ENCODE data around the gene GNAZ. TPM values are rescaled to one million over a fixed set of nuclear protein-coding genes. Genes with fewer than 3 reads are reported as not detected.
A peak's percentile ranks its signal among the peaks of the same experiment; 100 is the strongest.

Gene GNAZ
- total RNA-seq, 1 donor from 2014 or later: 3.1 TPM

- ATAC-seq: no peak
- no peak for DNase-seq (ENCODE audit: missing footprints)
- intact Hi-C loops (cut with DNase I): no loop called here
Observed at GRCh38 chr22:23137468-23137867, 67.1 kb downstream of the GNAZ start.

- ATAC-seq: no peak
- DNase-seq (ENCODE audit: missing footprints): no peak
- intact Hi-C loops (cut with DNase I): no loop called here
Observed at GRCh38 chr22:23137905-23138561, 67.7 kb downstream of the GNAZ start.

- intact Hi-C loops (cut with DNase I): no loop called here
Observed at GRCh38 chr22:23138584-23139435, 68.5 kb downstream of the GNAZ start.

GRCh38 chr22:23140385-23140784 lies 70.1 kb downstream of the GNAZ start:
- DNase-seq (ENCODE audit: missing footprints): no peak

More at GRCh38 chr22:23138584-23139435, 68.5 kb downstream of the GNAZ start:
- DNase-seq (ENCODE audit: missing footprints) (no peak), ATAC-seq (no peak)

GRCh38 chr22:23142546-23143105 lies 72.3 kb downstream of the GNAZ start:
- ATAC-seq (no peak), DNase-seq (ENCODE audit: missing footprints) (no peak)
- intact Hi-C loops (cut with DNase I): no loop called here

More at GRCh38 chr22:23140385-23140784, 70.1 kb downstream of the GNAZ start:
- intact Hi-C loops (cut with DNase I): no loop called here
- no peak for ATAC-seq

- ATAC-seq (no peak), DNase-seq (ENCODE audit: missing footprints) (no peak)
- intact Hi-C loops (cut with DNase I): no loop called here
Observed at GRCh38 chr22:23143119-23143518, 72.8 kb downstream of the GNAZ start.

GRCh38 chr22:23144432-23144831 lies 74.1 kb downstream of the GNAZ start:
- intact Hi-C loops (cut with DNase I): no loop called here
- DNase-seq (ENCODE audit: missing footprints) (no peak), ATAC-seq (no peak)

- ATAC-seq (peak; percentile 79), DNase-seq (ENCODE audit: missing footprints) (peak; percentile 98)
- intact Hi-C loops (cut with DNase I): no loop called here
Observed at GRCh38 chr22:23144932-23145877, 74.9 kb downstream of the GNAZ start, which contains the start of gene RAB36. RAB36 (plus strand) TSS chr22:23145477; CDS start chr22:23146617, 1,140 bp downstream.

GRCh38 chr22:23145878-23146470 lies 75.7 kb downstream of the GNAZ start:
- ATAC-seq (no peak), DNase-seq (ENCODE audit: missing footprints) (no peak)
- intact Hi-C loops (cut with DNase I): no loop called here

- ATAC-seq (no peak), DNase-seq (ENCODE audit: missing footprints) (no peak)
- intact Hi-C loops (cut with DNase I): no loop called here
Observed at GRCh38 chr22:23146478-23147205, 76.3 kb downstream of the GNAZ start.

- intact Hi-C loops (cut with DNase I): no loop called here
- DNase-seq (ENCODE audit: missing footprints) (no peak), ATAC-seq (no peak)
Observed at GRCh38 chr22:23147617-23148387, 77.5 kb downstream of the GNAZ start.

GRCh38 chr22:23149743-23150238 lies 79.5 kb downstream of the GNAZ start:
- no peak for ATAC-seq
- no peak for DNase-seq (ENCODE audit: missing footprints)

GRCh38 chr22:23150762-23151161 lies 80.4 kb downstream of the GNAZ start:
- ATAC-seq (no peak), DNase-seq (ENCODE audit: missing footprints) (no peak)
- intact Hi-C loops (cut with DNase I): no loop called here

More at GRCh38 chr22:23149743-23150238, 79.5 kb downstream of the GNAZ start:
- intact Hi-C loops (cut with DNase I): no loop called here

GRCh38 chr22:23151827-23152226 lies 81.5 kb downstream of the GNAZ start:
- intact Hi-C loops (cut with DNase I): no loop called here
- DNase-seq (ENCODE audit: missing footprints) (no peak), ATAC-seq (no peak)

- intact Hi-C loops (cut with DNase I): no loop called here
- ATAC-seq: no peak
- no peak for DNase-seq (ENCODE audit: missing footprints)
Observed at GRCh38 chr22:23152238-23153114, 82.2 kb downstream of the GNAZ start.

GRCh38 chr22:23153994-23154393 lies 83.7 kb downstream of the GNAZ start:
- no peak for ATAC-seq
- intact Hi-C loops (cut with DNase I): no loop called here
- DNase-seq (ENCODE audit: missing footprints): no peak
